ENCODE data around the gene CRIM1. TPM values are rescaled to one million over a fixed set of nuclear protein-coding genes. Genes with fewer than 3 reads are reported as not detected.

CRIM1 gene
- total RNA-seq, 4 donors from 2014 or later: 73.7 to 134 (median 80.7) TPM

DNA sequence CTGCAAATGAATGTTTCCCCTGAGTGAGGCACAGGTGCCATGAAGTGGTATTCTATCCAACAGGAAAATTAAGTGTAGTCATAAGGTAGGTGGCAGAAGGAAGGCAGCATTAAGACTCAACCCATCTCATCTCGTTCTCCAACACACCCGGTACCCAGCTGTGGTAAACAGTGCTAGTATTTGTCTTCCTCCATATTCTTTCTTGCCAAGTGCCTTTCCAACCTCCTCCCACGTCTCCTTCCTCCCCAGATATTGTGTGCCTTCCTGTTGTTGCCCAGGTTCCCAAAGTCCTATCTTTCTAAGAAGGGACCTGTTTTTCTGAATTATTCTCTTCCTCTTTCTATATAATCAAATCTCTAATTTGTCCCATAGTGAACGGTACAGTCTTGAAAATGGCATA lies 83.5 kb downstream of the CRIM1 start:
- DNase-seq: no peak
- H3K4me1 ChIP-seq: peaks cover 0 to 14% (median 10%) of the 10 kb centered on the region in 4 donors
- no peaks in the 10 kb centered on the region for H3K9me3 ChIP-seq
- no peaks in the 10 kb centered on the region for H3K27me3 ChIP-seq
- H3K27ac ChIP-seq: peak overlapping the region in 3 of 4 donors; percentile 21 to 65 (median 36)
- no peak overlapping the region for H3K4me3 ChIP-seq
- in situ Hi-C loops (cut with MboI; ENCODE audit: low pct_ligation_motif_present in 1 of 4, low pct_unique_long_range_greater_than_20kb in 1 of 4, low sequenced_read_pairs in 3 of 4) (no loop called here), intact Hi-C loops (cut with DNase I; ENCODE audit: low total_unique reads) (no loop called here)
- TF ChIP-seq POLR2AphosphoS5 (IDR thresholded peaks at IDR 0.05) (no peak), EP300 (IDR thresholded peaks at IDR 0.05; ENCODE audit: low read depth) (no peak), POLR2A (IDR thresholded peaks at IDR 0.05) (no peak)
- TF ChIP-seq, protein P1, sequence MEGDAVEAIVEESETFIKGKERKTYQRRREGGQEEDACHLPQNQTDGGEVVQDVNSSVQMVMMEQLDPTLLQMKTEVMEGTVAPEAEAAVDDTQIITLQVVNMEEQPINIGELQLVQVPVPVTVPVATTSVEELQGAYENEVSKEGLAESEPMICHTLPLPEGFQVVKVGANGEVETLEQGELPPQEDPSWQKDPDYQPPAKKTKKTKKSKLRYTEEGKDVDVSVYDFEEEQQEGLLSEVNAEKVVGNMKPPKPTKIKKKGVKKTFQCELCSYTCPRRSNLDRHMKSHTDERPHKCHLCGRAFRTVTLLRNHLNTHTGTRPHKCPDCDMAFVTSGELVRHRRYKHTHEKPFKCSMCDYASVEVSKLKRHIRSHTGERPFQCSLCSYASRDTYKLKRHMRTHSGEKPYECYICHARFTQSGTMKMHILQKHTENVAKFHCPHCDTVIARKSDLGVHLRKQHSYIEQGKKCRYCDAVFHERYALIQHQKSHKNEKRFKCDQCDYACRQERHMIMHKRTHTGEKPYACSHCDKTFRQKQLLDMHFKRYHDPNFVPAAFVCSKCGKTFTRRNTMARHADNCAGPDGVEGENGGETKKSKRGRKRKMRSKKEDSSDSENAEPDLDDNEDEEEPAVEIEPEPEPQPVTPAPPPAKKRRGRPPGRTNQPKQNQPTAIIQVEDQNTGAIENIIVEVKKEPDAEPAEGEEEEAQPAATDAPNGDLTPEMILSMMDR (IDR thresholded peaks at IDR 0.05): no peak
- peaks cover 0 to 5% (median 2%) of the 10 kb centered on the region in 4 donors for H3K36me3 ChIP-seq
- WGBS, 2 donors (ENCODE audit: low coverage in 1 of 2): 73 to 86% methylated on average over 3 to 4 of the region's 4 CpGs

DNA sequence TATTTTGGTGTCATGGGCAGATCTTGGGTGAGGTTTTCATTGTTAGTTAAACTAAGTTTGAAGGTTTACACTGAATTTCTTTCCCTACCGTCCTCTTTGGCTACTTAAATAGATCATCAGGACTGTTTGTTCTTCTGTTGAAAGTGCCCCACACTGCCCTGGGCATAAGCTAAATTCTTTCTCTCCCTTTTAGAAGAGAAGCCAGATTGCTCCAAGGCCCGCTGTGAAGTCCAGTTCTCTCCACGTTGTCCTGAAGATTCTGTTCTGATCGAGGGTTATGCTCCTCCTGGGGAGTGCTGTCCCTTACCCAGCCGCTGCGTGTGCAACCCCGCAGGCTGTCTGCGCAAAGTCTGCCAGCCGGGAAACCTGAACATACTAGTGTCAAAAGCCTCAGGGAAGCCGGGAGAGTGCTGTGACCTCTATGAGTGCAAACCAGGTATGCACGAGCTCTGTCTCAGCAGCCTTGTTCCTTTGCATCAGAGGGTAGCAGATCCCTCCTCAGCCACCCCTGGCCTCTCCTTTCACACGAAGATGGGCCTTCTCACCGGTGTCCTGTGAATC lies 85.6 kb downstream of the CRIM1 start:
- Histone ChIP-seq H3K4me3 (no peak overlapping the region), H3K4me1 (peaks cover 0 to 20% (median 10%) of the 10 kb centered on the region in 4 donors), H3K36me3 (peaks cover 0 to 5% (median 2%) of the 10 kb centered on the region in 4 donors), H3K27me3 (no peaks in the 10 kb centered on the region), H3K9me3 (no peaks in the 10 kb centered on the region), H3K27ac (peak overlapping the region; percentile 25 to 68 (median 63))
- 60 to 78% methylated on average over 1 to 13 of the region's 13 CpGs for WGBS, 2 donors (ENCODE audit: low coverage in 1 of 2)
- DNase-seq: no peak
- no peak for TF ChIP-seq POLR2A (IDR thresholded peaks at IDR 0.05)
- TF ChIP-seq EP300 (IDR thresholded peaks at IDR 0.05; ENCODE audit: low read depth): no peak
- TF ChIP-seq, protein P1 (IDR thresholded peaks at IDR 0.05): no peak
- no peak for TF ChIP-seq POLR2AphosphoS5 (IDR thresholded peaks at IDR 0.05)
- in situ Hi-C loops (cut with MboI; ENCODE audit: low pct_ligation_motif_present in 1 of 4, low pct_unique_long_range_greater_than_20kb in 1 of 4, low sequenced_read_pairs in 3 of 4): no loop called here
- intact Hi-C loops (cut with DNase I; ENCODE audit: low total_unique reads): no loop called here

DNA sequence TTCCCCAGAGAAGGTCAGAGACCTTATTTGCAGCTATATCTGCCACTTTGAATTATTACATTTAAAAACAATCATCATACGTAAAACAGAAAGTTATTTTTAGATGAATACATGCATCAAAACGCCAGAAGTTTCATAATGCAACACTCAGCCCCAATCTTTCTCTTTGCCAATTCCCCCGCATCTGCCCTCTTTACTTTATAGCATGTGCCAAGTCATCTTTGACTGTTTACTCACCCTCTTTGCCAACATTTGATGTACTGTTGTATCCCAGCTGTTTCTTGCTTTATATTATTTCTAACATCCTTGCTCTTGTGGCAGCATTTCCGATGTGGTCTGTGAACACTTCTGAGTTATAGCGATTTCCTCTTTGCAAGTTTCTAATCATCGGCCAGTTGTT lies 86.2 kb downstream of the CRIM1 start:
- Histone ChIP-seq H3K4me1 (peaks cover 0 to 23% (median 10%) of the 10 kb centered on the region in 4 donors), H3K27ac (peak overlapping the region; percentile 25 to 68 (median 63)), H3K9me3 (no peaks in the 10 kb centered on the region), H3K27me3 (no peaks in the 10 kb centered on the region), H3K4me3 (no peak overlapping the region), H3K36me3 (peaks cover 0 to 5% (median 2%) of the 10 kb centered on the region in 4 donors)
- intact Hi-C loops (cut with DNase I; ENCODE audit: low total_unique reads): no loop called here
- in situ Hi-C loops (cut with MboI; ENCODE audit: low pct_ligation_motif_present in 1 of 4, low pct_unique_long_range_greater_than_20kb in 1 of 4, low sequenced_read_pairs in 3 of 4): no loop called here
- no peak for DNase-seq
- TF ChIP-seq POLR2A (IDR thresholded peaks at IDR 0.05) (no peak), POLR2AphosphoS5 (IDR thresholded peaks at IDR 0.05) (peak in 2 of 3 donors; percentile 15 to 52)
- 21 to 35% methylated on average over 6 of the region's 6 CpGs for WGBS, 2 donors (ENCODE audit: low coverage in 1 of 2)

DNA sequence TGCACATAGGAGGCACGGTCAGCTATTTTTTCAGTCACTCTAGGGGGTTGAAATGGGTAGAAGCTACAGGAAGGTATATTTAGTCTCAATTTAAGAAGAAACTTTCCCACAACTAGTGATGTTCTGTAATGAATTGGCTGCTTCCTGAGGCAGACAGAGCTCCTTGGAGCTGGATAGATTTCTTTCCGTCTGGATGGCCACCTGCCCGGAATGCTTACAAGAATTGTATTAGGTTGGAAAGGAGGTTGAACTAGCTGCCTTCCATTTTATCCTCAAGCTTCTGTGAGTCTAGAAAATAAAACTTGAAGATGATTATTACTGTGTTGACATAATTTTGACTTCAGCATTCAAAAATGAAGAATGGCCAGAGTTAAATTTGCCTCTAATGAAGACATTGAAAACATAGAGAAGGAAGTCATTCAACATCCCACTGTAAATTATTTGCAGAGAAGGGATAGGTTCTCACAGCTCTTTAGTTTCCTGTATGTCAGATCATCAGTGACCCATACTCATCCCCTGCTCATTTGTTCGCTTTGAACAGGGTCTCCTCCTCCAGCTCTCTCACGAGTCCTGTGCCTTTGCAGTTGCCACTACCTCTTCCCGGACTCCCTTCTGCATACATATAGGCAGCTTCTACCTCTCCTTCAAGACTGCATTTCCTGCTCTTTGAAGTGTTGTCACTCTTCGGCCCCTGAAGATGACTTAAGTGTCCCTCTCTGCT lies 88.8 kb downstream of the CRIM1 start:
- Histone ChIP-seq H3K9me3 (no peaks in the 10 kb centered on the region), H3K27ac (no peak overlapping the region), H3K36me3 (peaks cover 0 to 5% (median 2%) of the 10 kb centered on the region in 4 donors), H3K27me3 (no peaks in the 10 kb centered on the region), H3K4me1 (peaks cover 0 to 24% (median 10%) of the 10 kb centered on the region in 4 donors), H3K4me3 (no peak overlapping the region)
- TF ChIP-seq EP300 (IDR thresholded peaks at IDR 0.05; ENCODE audit: low read depth) (no peak), POLR2AphosphoS5 (IDR thresholded peaks at IDR 0.05) (no peak), POLR2A (IDR thresholded peaks at IDR 0.05) (no peak)
- TF ChIP-seq, protein P1 (IDR thresholded peaks at IDR 0.05): no peak
- in situ Hi-C loops (cut with MboI; ENCODE audit: low pct_ligation_motif_present in 1 of 4, low pct_unique_long_range_greater_than_20kb in 1 of 4, low sequenced_read_pairs in 3 of 4) (no loop called here), intact Hi-C loops (cut with DNase I; ENCODE audit: low total_unique reads) (no loop called here)
- WGBS, 2 donors (ENCODE audit: low coverage in 1 of 2): 81 to 88% methylated on average over 7 of the region's 7 CpGs
- DNase-seq: no peak
